HG03175 (cell line): ENCODE data around the gene P3R3URF.

Experiments
- ATAC-seq: cut with Tn5 transposase; IDR thresholded peaks from one replicate; pipeline ENCODE4 v1.9.1; 2021; ENCODE audit warnings: mild to moderate bottlenecking, moderate library complexity; ENCODE audit not compliant: unreplicated experiment

The P3R3URF gene

DNA sequence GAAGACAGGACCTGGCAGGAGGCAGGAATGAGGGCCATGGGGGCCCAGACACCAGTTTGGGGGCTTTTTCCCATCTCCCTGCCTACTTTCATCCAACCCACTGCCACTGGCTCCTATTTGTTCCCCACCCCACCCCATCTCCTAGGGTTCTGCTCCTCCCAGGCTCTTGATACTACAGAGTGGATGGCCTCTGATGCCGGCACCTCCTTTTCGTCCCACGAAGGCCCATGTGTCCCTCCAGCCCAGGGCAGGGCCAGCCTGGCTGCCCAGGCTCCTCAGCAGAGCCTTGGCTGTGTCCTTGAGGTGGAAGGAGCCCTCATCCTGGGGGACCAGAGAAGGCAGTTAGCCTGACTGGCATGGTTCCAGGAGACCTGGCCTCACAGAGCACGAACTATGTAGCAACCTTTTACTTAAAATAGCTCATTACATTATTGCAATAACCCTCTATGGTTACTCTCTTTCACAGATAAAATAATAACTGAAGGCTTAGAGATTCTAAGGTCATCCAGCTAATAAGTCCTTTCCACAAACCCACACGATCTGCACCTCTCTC is 18.4 kb upstream of the P3R3URF start:
- no peak for ATAC-seq

DNA sequence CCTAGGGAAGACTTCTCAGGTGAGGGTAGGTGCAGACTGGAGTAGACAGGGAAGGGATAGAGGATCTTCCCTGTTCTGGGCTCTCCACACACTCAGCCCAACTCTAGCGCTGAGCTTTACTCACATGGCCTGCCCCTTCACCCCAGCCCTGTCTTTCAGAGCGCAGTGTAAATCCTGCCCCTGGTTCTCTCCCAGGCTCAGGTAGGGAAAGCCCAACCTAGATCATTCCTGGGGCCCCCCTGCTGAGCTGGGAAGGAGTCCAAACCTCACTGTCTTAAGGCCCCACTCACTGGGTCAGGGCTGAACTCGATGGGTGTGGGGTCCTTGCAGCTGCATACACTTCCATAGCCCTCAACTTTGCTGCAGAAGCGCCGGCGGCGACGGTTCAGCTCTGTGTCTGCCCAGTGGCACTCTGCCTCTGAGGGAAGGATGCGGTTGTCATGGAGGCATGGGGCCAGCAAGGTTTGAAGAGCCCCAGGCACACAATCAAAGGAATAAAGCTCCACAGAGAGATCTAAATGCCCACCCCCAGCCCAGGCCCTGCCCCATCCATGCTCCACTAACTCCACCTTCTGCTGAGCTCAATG is 17.8 kb upstream of the P3R3URF start:
- ATAC-seq, result no peak

DNA sequence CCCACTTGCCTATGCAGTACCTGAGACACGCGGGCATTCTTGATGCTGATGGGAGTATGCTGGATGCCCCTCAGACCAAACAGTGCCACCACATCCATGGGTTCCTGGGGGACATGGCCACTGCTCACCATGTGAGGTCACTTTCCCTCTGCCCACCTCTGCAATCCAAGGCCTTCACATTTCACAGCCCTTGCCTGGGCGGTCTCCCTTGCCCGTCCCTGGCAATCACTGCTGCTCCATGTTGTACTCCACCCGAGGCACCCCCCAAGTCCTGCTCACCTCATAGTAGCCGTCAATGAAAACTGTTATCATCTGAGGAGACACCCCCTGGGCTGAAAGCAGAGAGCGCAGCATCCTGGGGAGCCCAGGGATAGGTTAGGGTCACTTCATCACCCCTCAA is 17.0 kb upstream of the P3R3URF start:
- no peak for ATAC-seq

DNA sequence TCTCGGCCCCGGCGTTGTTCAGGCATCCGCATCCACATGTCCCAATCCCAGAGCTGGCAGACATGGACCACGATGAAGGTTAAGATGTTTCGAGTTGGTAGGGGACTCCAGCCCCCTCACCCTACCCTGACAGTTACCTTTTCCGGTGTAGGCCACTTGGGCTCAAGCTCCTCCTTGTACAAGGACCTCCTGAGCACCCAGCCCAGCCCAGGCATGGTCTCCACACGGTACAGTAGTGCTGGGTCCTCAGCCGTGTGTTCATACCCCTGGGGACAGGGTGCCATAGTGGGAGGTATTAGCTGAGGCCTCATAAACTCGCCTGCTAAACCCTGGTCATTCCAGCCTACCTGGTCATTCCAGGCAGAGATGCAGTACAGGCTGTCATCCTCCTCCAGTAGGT is 15.9 kb upstream of the P3R3URF start:
- no peak for ATAC-seq

DNA sequence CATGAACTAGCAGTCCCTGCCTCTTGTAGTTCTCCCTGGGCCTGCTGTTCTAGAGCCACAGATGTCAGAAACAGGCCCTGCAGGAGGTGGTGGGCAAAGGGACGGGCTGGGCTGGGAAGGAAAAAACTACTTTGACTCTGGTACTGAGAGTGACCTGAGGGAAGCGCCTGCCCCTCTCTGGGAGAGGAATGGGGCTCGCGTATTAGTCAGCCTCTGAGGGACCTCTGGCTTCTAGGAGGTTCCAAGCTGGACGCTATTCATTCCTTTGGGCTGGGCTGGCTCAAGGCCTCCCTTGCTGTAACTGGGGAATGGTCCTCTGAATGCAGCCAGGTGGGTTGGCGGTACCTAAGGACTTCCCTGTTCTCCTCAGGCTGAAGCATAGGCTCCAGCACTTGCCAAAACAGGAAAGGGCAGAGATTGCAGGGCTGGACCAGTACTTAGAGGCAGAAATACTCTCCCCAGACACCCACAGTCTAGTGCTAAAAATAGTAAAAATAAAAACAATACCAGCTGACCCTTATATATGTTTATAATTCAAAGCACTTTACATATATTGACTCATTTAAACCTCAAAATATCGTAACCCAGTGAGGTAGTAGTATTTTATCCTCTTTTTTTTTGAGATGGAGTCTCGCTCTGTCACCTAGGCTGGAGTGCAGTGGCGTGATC is 14.9 kb upstream of the P3R3URF start:
- no peak for ATAC-seq

DNA sequence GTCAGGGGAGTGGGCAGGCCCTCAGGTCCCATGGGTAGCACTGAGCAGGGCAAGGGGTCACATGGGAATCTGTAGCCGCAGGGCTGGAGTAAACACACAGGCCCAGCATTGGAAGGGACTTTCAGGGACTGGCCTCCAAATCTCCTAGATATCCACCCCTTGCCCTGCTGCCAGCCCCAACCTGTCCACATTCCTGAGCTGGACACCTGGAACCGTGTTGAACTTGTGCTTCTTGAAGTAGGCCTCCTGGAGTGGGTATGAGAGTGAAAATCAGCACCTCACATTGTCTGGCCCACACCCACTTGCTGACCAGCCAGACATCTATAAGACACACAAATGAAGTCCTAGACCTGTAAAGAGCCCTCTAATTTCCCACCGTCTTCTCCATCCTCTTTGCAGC is 14.3 kb upstream of the P3R3URF start:
- ATAC-seq, result no peak

DNA sequence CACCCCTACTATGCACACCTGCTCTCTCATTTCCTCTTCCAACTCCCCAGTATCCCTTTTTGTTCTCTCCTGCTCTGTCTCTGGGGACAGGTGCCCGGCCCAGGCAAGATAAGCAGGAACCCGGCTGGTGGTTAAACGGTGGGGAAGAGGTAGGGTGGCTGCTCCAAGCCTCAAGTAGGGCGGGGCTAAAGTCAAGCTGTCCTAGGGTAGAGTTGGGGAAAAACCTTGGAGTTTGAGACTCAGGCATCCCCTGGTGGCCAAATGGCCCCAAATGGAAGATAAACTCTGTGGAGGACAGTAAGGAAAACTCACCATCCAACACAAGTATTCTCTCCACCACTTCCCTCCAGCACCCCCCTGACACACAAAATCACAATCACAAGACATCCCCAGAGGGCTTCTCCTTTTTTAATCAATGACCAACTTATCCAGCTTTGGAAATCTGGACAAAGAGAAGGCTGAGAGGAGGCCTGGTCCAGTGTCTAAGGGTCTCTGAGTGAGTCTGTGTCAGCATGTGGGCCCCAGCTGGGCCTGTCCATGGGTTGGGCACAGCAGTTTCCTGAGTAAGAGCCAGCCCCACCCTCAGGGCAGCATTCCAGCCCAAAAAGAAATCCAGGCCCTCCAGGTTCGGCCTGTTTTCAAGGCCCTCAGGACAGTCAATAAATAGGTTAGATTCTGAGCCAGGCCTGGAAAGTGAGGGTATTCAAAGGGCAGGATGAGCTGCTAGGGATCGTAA is 12.2 kb upstream of the P3R3URF start:
- no peak for ATAC-seq

DNA sequence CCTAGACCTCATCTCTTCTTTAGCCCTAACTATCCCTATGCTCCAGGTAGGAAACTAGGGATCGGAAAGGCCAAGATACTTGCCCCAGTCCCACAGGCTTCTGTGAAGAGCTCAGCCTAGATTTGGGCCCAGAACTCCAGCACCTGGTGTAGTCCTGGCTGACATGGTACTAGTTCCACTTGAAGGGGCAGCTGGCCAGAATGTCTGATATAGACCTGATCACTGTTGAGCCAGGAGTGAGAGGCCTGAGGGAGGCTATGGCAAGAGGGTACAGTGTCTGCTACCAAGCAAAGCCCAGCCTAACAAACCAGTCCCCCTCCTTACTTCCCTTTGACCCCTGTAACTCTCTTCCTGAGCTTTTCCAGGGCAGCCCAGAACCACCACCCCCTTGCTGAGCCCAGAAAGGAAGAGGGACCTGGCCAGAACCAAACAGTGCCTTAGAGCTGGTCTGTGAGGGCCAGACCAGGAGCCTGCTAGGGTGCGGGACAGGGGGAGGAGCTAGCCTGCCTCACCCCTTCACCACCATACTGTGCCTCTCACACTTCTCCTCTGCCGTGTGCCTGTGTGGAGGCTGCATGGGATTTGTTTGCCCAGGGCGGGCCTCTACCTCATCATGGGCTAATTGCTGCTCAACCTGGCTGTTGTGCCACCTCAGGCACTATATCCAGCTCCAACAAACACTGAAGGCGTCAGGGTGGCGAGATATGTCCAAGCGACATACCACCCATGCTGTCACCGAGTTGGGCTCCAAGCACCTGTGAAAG is 11.0 kb upstream of the P3R3URF start:
- no peak for ATAC-seq

DNA sequence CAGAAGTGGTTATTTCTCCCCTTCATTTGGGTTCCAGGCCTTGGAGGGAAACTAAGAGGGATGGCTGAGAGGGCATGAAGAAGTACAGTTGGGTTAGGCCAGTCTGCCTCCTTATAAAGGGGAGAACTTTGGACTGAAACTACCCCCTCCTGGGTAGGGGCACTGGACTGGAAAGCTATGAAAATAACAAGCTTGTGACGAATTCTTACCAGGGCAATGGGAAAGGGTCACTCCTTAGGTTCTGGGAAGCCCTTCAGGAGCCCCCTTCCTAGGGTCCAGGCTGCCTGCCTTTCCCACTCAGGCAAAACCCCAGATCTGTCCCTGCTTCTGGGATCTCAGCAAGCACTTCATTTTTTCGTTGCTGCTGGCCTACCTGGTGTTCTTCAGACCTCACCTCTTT is 9.8 kb upstream of the P3R3URF start:
- no peak for ATAC-seq

DNA sequence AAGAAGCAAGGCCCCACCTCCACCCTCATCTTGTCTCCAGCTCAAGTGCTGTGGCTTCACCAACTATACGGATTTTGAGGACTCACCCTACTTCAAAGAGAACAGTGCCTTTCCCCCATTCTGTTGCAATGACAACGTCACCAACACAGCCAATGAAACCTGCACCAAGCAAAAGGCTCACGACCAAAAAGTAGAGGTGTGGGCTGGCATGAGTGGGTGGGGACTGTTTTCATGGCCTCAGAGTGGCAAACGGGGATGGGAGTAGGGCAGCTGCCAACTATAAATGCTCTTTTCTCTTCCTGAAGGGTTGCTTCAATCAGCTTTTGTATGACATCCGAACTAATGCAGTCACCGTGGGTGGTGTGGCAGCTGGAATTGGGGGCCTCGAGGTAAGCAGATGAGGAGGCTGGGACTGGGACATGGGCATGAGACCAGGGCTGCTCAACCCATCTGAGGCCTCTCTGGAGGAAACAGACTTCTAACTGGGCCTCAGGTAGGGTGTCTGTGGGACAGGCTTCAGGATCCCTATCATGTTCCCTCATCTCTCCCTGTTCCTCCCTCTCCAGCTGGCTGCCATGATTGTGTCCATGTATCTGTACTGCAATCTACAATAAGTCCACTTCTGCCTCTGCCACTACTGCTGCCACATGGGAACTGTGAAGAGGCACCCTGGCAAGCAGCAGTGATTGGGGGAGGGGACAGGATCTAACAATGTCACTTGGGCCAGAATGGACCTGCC is 8.8 kb upstream of the P3R3URF start:
- ATAC-seq, result no peak

DNA sequence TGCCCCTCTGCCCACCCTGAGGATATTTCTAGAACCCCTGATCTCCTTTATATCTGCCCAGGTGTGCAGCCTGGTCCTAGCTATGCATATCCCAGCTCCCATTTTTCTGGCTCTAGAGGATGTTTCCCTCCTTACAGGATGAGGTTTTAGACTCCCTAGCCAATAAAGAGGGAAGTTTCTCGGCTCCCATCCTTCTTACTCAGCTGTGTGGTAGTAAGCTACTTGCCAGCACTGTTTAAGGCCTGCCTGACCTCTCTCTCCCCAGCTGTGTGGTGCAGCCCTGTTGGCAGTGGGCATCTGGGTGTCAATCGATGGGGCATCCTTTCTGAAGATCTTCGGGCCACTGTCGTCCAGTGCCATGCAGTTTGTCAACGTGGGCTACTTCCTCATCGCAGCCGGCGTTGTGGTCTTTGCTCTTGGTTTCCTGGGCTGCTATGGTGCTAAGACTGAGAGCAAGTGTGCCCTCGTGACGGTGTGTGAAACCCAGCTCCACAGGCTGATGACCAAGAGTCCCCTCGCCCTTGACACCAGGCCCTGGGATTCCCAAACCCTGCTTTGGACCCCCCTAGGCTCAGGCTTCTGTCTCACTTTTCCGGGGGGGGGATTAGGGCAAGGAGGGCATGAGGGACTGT is 7.8 kb upstream of the P3R3URF start:
- peak; percentile 76 for ATAC-seq

DNA sequence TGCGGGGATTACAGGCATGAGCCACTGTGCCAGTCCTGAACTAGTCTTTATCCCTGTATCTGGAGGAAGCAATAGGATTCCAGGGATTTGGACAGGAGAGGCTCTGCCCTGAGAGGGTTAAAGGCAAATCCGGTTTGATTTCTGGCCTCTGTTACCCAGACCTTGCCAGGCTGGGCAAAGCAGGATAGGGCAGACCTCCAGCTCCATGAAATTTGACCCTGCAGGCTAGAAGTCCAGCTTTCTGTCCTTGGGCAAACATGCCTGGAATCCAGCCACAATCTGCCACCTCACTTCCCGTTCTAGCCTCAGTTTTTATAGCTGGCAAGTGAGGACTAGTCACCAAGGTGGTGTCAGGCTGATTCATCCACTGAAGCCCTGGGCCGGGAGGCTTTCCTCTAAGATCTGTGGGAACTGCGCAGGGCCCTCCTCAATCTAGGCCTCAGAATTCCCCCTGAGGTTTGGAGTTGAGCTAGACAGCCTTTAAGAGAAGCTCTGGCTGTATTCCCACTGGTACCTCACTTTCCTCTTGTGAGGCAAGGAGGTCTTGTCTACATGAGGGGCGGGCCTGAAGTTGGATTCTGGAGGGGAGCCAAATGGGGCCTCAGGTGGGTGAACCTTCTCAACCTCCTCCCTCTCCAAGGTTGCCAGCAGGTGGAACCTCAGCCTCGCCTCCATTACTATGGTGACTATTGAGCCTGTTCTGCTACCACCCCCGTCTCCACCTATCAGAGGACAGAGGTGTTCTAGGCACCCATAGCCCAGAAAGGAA is 7.0 kb upstream of the P3R3URF start:
- no peak for ATAC-seq

DNA sequence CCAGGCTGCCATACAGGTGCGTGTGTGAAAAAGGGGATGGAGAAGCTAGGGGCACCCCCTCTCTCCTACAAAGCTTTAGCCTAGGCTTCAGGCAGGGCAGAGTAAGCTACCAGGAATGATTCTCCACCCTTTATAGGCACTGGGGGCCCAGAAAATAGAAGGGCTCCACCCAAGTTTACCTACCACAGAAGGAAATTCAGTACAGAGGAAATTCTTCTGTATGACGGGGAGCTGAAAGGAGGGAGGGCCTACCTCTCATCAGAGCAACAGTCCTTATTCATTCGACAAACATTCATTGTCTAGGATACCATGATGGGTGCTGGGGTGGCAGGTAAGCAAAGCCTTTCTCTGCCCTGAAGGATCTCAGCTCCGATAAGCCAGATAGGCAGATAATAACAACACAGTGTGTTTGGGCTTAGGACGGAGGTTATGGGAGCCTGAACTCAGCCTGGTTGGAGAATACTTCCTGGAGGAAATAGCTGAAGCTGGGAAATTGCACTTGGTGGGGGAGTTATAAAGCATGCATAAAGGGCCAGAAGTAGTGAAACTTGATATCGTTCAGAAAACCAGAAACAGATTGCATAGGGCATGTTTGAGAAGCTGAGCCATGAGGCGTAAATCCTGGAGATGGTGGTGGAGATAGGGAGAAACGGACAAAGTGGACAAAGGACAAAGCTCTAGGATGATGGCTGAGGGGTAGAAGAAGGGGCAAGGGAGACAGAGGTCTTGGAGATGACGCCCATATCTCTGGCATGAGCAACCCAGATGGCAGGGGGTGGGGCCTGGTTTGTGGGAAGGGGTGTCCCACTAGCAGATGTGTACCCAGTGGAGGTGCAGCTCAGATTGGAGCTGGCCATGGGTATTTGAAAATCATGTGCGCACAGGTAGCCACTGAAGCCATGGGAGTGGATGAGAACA is 5.3 kb upstream of the P3R3URF start:
- ATAC-seq, result no peak

DNA sequence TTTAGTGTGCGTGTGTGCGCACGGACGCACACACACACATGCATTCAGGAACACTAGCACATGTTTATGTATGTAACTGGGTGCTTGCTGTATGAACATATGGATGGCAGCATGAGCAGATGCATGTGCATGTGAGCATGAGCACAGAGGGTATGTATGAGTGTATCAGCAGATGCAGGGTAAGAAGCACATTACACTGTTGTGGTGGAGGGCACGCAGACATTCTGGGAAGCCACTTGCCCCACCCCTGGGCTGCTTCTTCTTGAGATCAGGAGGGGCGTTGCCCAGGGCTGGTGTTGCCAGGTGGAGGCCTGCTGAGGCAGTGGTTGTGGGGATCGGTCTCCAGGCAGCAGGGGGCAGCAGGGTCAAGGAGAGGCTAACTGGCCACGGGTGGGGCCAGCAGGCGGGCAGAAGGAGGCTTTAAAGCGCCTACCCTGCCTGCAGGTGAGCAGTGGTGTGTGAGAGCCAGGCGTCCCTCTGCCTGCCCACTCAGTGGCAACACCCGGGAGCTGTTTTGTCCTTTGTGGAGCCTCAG is 3.9 kb upstream of the P3R3URF start:
- ATAC-seq, result no peak

DNA sequence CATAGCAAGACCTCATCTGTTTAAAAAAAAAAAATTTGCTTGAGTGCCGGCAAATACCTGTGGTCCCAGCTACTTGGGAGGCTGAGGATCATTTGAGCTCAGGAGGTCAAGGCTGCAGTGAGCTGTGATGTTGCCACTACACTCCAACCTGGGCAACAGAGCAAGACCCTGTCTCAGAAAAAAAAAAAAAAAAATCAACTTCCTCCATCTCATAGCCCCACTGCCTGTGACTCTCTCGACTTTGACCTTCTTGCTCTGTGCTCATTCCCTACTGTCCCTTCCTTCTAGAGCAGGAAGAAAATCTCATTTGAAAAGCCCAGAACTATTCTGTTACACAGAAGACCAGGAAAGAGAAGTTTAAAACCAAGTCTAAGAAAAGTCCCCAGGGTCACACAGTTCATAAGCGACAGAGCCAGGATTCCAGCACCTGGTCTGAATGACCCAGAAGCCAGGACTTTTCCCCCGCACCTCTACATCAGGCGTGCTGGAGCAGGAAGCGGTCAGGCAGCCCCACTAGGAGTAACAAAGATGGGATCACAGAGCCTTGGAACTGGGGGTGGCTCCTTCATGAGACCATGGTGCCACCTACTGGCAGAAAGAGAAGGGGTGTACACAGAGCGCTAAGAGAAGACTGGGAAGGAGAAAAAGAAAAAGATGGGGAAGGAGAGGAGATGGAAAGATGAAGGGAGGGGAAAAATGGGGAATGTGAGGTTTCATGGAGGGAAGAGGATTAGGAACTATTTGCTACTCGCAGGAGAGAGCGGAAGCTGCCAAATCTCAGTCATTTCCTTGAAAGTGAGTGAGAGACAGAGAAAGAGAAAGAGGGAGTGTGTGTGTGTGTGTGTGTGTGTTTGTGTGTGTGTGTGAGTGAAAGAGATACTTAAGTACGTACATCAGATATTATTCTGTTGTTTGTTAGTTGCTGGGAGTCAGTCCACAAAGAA is 3.1 kb upstream of the P3R3URF start:
- no peak for ATAC-seq

DNA sequence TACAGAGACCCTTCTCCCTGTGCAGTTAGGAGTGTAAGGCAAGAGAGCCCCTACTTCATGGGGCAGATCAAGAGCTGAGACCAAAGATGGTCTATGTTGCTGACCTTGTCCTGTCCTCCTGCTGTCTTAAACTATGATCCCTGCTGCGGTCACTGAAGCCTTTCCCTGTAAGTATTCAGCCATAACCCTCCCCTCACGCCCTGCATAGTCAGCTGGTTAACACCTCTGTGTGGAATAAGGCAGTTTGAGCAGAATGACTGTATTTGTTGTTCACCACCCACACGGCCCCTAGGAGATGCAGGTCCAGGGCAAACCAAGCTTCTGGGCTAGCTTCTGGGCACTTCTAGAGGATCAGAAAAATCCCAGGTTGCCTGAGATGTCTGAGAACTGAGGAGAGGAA is 1.0 kb downstream of the P3R3URF start:
- no peak for ATAC-seq
